NCI-H2196 treated with DMSO at 0.1 percent for 48 hours (cell line): ENCODE results near the gene LRRC8B.
"Not testable (repeated sequence)": the region's sequence is repeated elsewhere in the genome, so short reads cannot be mapped to it uniquely, and the experiment has no call there.

Source experiments
- DNase-seq: peaks from one replicate; lab custom pipeline; 2025; ENCODE audit not compliant: unreplicated experiment; lab: John Stamatoyannopoulos, UW

Gene LRRC8B

DNA sequence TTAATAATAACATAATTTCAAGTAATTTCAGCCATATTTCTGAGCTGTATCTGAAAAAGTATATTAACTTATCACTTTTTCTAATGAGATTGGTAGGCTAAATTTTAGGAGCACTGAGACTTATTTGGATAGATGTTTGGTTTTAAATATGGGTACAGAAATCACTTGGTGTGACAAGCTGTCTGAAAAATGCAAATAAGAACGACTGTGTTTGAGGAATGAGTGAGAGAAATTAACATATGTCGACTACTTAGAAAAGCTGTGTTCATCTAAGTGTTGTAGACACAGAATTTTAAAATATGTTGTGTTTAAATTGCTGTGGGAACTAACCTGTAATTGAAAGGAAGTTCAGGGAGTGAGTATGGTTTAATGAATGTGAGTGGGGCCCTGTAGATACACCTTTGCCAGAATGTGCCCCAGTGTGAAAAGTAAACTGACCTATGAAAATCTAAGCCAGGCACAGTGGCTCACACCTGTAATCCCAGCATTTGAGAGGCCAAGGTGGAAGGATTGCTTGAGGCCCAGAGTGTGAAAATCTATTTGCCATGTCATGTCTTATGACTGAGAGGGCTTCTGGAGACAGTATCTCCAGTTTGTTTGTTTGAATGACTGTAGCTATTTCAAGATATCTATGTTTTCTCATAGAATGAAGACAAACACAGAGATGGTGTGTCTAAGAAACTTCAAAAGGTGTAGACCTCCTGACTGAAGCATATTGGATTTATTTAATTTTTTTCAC lies 54.5 kb downstream of the LRRC8B start:
- no peak for DNase-seq

DNA sequence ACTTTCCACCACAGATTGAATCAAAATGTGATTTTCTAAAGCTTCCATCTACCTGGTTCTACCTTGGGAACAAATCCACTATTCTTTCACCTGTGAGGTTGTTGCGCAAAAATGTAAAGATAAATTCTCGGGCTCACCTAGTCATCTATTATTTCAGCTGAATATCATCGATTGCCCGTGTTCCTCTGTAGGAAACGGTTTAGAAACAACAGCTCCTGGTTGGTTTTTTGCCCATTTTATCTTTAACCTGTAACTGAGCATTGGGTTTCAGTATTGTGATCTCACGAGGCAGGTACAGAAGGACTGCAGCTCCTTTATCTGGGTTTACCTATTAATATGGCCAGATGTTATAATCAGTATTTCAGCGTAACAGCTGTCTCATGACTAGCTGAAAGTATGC lies 55.4 kb downstream of the LRRC8B start:
- no peak for DNase-seq

DNA sequence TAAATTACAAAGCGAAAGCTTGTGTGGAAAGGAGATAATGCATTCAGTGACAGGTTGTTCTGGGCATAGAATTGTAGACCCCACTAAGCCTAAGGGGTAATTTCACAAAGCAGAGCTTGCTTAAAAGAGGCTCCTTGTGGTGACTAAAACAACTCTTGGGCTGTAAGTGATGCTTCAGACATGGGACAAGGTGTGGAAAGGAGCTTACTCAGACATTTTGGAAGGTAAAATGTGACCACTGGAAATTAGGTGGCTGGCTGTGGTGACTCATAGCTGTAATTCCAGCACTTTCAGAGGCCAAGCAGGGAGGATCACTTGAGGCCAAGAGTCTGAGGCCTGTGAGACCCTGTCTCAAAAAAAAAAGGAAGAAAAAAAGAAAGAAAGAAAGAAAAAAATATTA lies 57.2 kb downstream of the LRRC8B start:
- no peak for DNase-seq

DNA sequence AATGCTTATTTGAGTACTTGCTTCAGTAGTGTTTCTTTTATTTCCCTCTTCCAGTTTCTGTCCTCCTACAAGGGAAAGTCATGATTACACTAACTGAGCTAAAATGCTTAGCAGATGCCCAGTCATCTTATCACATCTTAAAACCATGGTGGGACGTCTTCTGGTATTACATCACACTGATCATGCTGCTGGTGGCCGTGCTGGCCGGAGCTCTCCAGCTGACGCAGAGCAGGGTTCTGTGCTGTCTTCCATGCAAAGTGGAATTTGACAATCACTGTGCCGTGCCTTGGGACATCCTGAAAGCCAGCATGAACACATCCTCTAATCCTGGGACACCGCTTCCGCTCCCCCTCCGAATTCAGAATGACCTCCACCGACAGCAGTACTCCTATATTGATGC lies 57.9 kb downstream of the LRRC8B start:
- no peak for DNase-seq

DNA sequence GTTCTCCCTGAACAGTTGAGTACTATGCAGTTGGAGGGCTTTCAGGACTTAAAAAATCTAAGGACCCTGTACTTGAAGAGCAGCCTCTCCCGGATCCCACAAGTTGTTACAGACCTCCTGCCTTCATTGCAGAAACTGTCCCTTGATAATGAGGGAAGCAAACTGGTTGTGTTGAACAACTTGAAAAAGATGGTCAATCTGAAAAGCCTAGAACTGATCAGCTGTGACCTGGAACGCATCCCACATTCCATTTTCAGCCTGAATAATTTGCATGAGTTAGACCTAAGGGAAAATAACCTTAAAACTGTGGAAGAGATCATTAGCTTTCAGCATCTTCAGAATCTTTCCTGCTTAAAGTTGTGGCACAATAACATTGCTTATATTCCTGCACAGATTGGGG lies 59.6 kb downstream of the LRRC8B start:
- no peak for DNase-seq

DNA sequence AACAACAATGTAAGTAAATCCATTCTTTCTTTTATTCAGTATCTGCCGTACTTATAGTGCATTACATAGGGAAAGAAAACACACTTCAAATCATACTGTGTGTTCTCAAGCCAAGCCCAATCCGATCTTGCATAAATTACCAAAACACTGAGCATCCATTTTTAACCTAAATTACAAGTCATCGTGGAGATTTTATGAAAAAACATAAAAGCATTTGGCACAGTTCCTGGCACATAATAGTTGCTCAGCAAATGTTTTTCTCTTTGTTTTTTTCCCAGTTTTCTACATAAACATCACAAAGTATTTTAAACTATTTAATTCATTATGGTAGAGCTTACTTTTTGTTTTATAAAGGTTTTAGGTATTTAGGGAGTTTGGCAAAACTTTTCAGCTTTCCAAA lies 60.2 kb downstream of the LRRC8B start:
- no peak for DNase-seq

DNA sequence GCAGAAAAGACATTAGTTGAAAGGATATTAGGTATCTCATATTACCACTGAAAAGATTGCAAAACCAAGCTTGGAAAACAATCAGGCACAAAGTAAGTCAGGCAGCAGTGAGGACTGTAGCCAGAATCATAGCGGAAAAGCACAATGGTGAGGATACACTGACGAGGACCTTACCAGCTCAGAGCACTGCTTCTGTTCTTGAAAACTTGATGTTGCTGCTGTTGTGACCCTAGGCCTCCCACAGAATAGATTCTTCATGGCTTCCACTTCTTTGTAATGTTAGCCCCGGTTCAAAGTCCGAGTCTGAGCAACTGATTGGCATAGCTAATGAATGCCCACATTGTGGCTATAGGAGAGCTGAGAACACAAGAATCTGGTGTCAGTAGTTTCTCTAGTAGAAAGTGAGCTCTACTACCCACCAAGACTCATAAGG lies 63.1 kb downstream of the LRRC8B start:
- DNase-seq, result no peak

DNA sequence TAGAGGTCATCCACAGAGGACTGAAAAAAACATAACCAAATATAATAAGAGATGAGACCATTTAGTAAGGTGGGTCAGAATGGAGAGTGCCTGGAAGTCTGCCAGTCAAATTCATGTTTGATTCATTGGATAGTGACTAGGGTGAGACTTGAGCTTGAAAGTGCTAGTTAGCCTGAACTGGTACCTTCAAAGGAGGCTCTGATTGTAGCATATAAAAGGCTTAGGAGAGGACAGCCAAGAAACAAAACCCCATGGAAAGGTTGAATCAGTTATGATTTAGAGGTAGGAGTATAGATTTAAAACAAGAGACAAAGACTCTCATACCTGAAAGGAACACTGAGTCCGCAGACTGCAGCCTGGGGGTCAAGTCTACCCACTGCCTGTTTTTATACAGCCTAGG lies 63.9 kb downstream of the LRRC8B start:
- DNase-seq, result no peak

DNA sequence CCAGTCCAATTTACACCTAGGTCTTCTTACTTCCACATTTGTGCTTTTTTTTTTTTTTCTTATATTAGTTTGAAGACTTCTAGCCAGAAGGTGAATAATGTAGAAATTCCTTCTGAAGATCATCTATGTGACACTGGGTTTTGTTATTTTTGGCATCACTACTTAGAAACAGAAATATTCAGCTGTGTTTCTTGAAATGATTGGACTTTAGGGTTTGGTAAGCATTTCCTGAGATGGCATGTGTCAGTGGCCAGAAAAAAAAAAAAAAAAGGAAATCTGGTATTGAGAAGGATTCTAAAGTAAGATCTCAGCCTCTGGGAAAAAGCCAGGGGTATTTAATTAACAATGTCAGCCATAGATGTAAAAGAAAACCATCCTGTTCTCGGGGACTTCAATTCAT lies 64.9 kb downstream of the LRRC8B start:
- DNase-seq, result no peak

DNA sequence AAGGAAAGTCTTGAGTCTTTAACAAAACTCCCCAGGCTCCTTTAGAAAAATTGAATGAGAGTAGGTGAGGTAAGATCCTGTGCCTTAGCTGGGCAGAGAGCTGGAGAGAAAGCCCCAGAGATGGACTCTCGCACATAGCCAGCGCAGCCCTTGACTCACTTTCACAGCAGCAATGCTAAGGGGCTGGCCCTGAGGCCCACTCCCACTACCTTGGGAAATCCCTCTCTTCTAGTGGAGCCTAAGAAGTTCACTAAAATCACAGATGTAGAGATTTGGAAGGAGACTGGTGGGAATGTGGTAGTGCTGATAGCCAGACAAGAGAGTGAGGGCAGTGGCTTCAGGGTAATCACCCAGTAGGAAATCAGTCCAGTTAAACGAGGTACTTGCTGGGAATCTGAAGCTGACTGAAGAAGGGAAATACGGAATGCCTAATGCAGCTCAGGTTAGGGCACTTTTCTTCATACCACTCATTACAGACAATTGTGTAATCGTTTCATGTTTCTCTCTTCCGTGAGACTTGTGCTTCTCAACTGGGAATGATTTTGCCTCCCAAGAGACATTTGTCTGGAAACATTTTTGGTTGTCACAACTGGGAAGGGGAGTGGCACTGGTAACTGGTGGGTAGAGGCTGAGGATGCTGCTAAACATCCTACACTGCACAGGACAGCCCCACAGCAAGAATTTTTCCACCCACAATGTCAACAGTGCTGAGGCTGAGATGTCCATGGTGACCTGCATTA lies 65.9 kb downstream of the LRRC8B start:
- no peak for DNase-seq

DNA sequence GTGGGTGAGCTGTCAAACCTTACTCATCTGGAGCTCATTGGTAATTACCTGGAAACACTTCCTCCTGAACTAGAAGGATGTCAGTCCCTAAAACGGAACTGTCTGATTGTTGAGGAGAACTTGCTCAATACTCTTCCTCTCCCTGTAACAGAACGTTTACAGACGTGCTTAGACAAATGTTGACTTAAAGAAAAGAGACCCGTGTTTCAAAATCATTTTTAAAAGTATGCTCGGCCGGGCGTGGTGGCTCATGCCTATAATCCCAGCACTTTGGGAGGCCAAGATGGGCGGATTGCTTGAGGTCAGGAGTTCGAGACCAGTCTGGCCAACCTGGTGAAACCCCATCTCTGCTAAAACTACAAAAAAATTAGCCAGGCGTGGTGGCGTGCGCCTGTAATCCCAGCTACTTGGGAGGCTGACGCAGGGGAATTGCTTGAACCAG lies 68.3 kb downstream of the LRRC8B start:
- not testable (repeated sequence) for DNase-seq

DNA sequence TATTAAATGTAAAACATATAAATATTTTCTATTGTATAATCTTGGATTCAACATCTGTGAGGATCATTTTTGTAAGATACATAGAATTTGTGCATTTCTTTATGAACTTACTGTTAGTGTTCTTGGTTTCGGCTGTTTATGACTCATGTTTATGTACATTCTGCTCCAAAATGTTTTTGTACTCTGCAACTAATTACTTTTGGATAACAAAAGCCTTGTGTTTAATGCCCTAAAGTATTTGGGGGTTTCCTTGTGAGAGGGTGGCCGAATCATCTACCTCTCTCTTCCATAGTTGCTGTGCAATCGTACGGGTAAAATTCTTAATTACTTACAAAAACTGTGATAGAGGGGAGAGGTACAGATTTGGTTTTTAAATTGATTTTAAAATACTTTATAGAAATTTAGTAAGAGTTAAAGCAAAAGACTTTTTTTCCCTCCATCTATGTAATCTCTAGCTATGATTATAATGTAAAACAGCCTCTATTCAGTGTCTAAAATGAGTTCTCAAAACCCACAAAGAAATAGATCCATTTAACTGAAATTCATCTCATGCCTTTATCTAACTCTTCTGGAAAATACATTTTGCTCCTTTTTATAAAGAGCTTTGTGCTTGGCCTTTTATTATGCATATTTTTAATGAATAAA lies 69.6 kb downstream of the LRRC8B start:
- no peak for DNase-seq

DNA sequence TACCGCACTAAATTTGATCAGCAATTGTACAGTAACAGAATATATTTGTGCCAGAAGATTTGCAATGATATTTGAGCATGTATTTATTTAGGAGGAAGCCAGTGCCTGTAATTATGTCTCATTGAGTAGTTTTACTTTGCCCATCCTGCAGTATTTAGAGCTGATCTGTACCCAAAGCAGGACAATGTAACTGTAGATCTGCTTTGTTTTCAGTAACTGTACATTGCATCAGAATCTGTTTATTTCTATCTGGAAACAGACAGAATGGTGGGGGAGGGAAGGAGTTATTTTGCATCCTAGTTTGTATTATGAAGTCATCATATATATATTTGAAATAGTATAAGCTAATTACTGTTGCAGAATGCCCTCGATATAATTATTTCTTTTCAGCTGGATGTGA lies 72.1 kb downstream of the LRRC8B start:
- DNase-seq, result no peak

DNA sequence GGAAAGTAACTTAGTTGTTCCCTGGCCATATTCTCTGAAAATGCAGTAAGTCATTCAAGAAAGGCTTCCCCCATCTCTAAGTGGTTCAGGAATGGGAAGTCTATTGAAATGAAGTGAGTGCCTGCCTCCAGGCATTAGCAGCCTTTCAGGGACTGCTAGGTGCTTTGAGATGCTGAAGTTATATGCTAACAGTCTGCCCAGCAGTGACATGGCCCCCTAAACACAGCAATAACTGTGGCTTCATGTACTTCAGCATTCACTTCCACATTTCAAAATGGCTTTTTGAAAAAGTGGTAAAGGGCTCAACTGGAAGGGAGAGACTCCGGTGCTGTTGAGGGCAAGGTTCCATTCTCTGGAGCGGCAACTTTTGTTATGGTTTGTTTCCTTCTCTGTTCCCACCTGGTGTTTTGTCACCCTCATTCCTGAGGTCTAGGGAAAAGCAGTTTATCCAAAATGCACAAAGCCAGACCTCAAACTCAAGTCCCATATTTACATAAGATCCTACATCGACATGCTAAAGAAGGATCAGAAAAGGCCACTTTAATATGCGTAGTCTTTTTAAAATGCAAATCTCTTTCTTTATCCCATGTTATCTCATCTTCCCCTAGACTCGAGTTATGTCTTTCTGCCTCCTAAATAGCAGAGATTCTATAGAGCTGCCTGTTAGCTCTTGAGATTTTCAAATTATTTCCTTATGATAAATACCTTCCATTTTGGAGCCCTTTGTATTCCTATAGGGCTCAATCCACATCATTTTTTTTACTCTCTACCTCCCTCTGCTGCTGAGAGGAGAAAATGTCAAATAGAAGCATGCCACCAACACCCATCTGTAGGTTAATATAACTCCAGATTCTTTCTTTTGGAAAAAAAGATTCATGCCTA lies 74.1 kb downstream of the LRRC8B start:
- peak; percentile 39 for DNase-seq

DNA sequence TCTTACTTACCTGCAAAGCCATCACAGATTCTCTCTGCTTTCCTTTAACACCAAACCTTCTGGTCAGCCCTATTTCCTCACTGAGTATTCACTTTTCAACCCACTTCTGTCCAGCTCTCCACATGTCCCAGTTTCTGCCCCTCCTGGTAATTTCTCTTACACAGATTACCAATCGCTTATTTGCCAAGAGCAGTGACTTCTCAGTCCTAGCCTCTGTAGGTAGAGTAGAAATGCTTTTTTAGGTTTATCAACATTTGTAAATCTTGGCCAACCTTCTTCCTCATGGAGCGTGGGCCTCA lies 74.7 kb downstream of the LRRC8B start:
- DNase-seq, result no peak

DNA sequence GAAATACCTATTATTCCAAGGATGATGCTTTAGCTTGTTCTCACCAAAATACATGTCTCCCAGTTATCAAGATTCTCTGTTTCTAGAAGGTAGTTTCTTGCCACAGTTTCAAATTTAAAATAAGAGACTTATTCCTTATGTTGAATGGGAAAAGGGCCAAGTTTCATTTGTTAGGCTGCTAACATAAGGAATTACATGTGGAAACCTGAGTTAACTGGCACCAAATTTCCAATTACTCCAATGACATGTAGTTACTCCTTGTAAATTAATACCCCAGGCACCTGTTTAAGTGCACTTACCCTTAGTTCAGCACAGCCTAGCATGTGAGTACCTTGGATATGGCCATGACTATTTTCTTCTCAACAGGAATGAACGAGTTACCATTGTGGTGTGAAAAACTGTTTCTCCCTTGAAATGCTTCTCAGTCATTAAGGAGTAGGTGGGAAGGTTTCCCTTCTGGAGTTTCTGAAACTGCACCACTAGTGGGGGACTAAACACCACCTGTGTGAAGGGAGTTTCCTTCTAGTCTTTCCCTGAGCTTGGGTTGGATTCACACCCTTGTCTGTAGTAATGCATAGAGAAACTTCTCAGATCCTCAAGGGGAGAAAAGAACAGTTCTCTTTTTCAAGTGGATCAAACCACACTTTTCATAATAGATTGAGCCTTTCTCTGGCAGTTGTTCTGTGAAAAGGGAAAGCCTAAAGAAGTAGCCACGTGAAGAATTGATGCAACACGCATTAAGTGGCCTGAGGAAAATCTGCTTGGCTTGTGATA lies 76.0 kb downstream of the LRRC8B start:
- DNase-seq, result no peak

DNA sequence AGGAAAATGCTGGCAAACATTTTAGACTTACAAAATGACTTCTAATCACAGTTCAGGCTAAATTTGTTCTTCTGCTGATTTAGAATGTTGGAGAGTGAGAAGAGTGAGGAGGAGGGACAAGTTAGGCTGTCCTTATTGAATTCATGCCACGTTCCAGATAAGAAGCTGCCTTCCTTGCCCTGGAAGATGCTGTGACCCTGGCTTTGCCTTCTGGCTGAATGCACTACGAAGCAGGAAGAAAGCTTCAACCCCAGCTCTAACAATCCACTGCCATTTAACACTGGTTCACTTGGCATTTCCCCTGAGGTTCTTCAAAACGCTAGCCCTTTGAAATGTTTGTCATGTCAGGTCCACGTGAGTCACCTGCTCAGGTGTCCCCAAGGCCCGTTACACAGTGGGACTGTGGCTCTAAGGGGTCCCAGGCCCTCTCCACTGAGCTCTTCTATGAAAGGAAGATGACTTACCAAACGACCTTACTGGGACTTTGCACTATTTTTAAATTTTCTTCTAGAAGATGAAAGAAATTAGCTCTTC lies 78.3 kb downstream of the LRRC8B start:
- no peak for DNase-seq

DNA sequence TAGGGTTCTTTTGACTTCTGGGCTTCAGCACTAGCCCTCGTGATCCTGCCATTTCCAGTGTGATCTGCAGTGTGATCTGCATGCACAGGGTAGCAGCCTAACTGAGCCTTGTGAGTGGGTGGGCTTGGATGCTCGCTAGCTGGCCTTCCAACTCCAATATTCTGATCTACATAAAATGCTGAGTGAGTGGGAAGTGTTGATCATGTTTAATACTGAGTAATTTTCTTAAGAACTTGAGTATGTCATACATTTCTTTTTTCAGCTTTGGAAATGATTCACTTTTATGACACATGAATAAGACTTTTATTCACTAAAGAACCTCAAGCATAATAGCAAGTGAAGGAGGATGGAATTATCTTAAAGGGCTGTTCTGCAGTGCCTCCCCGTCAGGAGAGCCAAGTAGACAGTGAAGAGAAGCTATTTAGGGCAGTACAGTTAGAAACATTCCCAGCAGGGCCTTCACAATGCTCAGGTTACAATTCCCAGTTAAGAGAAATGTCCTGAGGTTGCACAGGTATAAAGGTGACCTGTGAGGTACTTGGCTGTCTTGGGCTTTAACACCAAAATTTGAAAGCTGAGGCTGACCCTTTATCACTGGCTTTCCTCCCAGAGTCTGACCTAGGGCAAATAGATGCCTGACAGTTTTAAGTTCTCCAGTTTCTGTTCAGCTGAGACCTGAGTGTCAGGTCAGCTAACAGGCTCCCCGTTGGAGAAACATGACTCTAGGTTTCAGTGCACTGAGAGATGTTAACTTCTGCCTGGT lies 79.2 kb downstream of the LRRC8B start:
- DNase-seq, result no peak

DNA sequence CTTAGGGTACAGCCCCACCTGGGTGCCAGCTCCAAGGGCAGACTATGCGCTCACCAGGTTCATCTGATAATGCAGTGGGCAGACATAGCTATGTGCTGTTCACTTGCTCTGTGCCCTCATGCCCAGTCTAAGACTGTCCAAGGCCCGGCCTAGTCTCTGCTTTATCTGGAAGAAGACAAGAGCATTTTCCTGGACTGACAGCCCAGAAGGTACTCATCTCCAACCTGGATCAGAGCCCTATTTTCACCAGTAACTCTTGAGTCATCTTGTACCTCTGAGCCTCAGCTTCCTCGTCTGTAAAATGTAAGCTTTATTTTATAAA lies 79.7 kb downstream of the LRRC8B start:
- no peak for DNase-seq

DNA sequence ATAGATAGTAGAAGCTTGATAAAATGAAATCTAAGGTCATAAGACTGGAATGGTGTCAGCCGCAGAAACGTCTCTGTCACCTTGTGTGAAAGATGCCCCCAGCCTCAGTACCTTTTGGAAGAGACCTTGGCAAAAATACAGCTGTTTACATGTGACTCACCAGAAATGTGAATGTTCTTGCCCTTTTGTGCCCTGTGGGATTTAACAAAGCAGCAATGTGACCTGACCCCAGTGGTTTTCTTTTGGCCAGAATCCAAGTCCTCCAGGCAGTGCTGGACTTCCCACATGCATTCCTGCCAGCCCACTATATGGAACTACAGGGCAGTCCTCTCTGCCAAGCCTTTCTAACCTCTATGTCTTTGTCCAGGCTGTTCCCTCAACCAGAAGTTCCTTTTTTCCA lies 81.1 kb downstream of the LRRC8B start:
- DNase-seq, result no peak
